ENCODE measurements around the gene TBC1D2B. TPM values are rescaled to one million over a fixed set of nuclear protein-coding genes. Genes with fewer than 3 reads are reported as not detected.

Gene TBC1D2B
- total and polyA plus RNA-seq, 4 donors: 8.4 to 119 (median 22.0) TPM

- H3K4me1 ChIP-seq (ENCODE audit: control insufficient read depth in 4 of 4, insufficient read depth in 4 of 4, low read length in 3 of 4): peaks cover 16 to 61% (median 52%) of the 10 kb centered on the region in 4 donors
- H3K27me3 ChIP-seq (ENCODE audit: control insufficient read depth in 4 of 4, insufficient read depth in 4 of 4, low read length in 3 of 4): no peaks in the 10 kb centered on the region
- peaks cover 0 to 2% (median 0%) of the 10 kb centered on the region in 4 donors for H3K36me3 ChIP-seq (ENCODE audit: control insufficient read depth in 4 of 4, insufficient read depth in 3 of 4, low read depth in 1 of 4, low read length in 3 of 4)
- peak overlapping the region; percentile 2 to 82 for H3K27ac ChIP-seq (ENCODE audit: low read depth in 1 of 2, low read length in 2 of 2)
- TF ChIP-seq HNF4A (conservative IDR thresholded peaks at IDR 0.05) (no peak), NR2F2 (IDR thresholded peaks at IDR 0.05) (no peak), YY1 (IDR thresholded peaks at IDR 0.05) (no peak), ZBTB33 (IDR thresholded peaks at IDR 0.05) (no peak), HNF4G (IDR thresholded peaks at IDR 0.05) (no peak), ATF3 (IDR thresholded peaks at IDR 0.05) (no peak), REST (IDR thresholded peaks at IDR 0.05) (no peak), SP1 (IDR thresholded peaks at IDR 0.05) (no peak), CTCF (IDR thresholded peaks at IDR 0.05; ENCODE audit: low read depth, low read length, missing input control) (no peak), EGR1 (IDR thresholded peaks at IDR 0.05; ENCODE audit: low read depth in 2 of 2) (no peak), RXRA (IDR thresholded peaks at IDR 0.05) (no peak), JUND (IDR thresholded peaks at IDR 0.05) (no peak), FOXA2 (IDR thresholded peaks at IDR 0.05) (no peak), TAF1 (conservative IDR thresholded peaks at IDR 0.05) (no peak), RAD21 (IDR thresholded peaks at IDR 0.05) (no peak), MAX (IDR thresholded peaks at IDR 0.05) (no peak)
- WGBS: 91% methylated on average over 10 of the region's 10 CpGs
- H3K9ac ChIP-seq (ENCODE audit: low read depth in 1 of 2, low read length in 2 of 2): no peak overlapping the region
- no peaks in the 10 kb centered on the region for H3K9me3 ChIP-seq (ENCODE audit: control insufficient read depth in 4 of 4, low read length in 3 of 4)
- no peak for DNase-seq (ENCODE audit: low spot score)
- H3K4me3 ChIP-seq (ENCODE audit: low read depth in 1 of 3, low read length in 3 of 3): no peak overlapping the region
Measured at GRCh38 chr15:78058401-78058935, 19.0 kb downstream of the TBC1D2B start.

GRCh38 chr15:78057803-78058202 is 19.7 kb downstream of the TBC1D2B start:
- peak overlapping the region; percentile 76 to 82 for H3K27ac ChIP-seq (ENCODE audit: low read depth in 1 of 2, low read length in 2 of 2)
- no peaks in the 10 kb centered on the region for H3K27me3 ChIP-seq (ENCODE audit: control insufficient read depth in 4 of 4, insufficient read depth in 4 of 4, low read length in 3 of 4)
- no peak overlapping the region for H3K4me3 ChIP-seq (ENCODE audit: low read depth in 1 of 3, low read length in 3 of 3)
- H3K9ac ChIP-seq (ENCODE audit: low read depth in 1 of 2, low read length in 2 of 2): no peak overlapping the region
- WGBS: 80% methylated on average over 5 of the region's 5 CpGs
- peaks cover 14 to 63% (median 52%) of the 10 kb centered on the region in 4 donors for H3K4me1 ChIP-seq (ENCODE audit: control insufficient read depth in 4 of 4, insufficient read depth in 4 of 4, low read length in 3 of 4)
- DNase-seq (ENCODE audit: low spot score): no peak
- peaks cover 0 to 8% (median 0%) of the 10 kb centered on the region in 4 donors for H3K36me3 ChIP-seq (ENCODE audit: control insufficient read depth in 4 of 4, insufficient read depth in 3 of 4, low read depth in 1 of 4, low read length in 3 of 4)
- no peaks in the 10 kb centered on the region for H3K9me3 ChIP-seq (ENCODE audit: control insufficient read depth in 4 of 4, low read length in 3 of 4)
- TF ChIP-seq MAX (IDR thresholded peaks at IDR 0.05) (no peak), RXRA (IDR thresholded peaks at IDR 0.05) (no peak), TAF1 (conservative IDR thresholded peaks at IDR 0.05) (no peak), HNF4G (IDR thresholded peaks at IDR 0.05) (no peak), NR2F2 (IDR thresholded peaks at IDR 0.05) (no peak), SP1 (IDR thresholded peaks at IDR 0.05) (no peak), YY1 (IDR thresholded peaks at IDR 0.05) (no peak), ZBTB33 (IDR thresholded peaks at IDR 0.05) (no peak), HNF4A (conservative IDR thresholded peaks at IDR 0.05) (no peak), GABPA (IDR thresholded peaks at IDR 0.05 in 1 of 2, conservative IDR thresholded peaks at IDR 0.05 in 1 of 2) (no peak), FOXA1 (IDR thresholded peaks at IDR 0.05) (no peak), RAD21 (IDR thresholded peaks at IDR 0.05) (no peak)

All from liver (tissue), 9 donors.